Keratinocyte (primary cell): ENCODE measurements around the gene SEC61A1.

Experiments
- EZH2 ChIP-seq: IDR thresholded peaks from one replicate; pipeline ENCODE4 v1.6.1; 2012; ENCODE audit warnings: inconsistent platforms, mild to moderate bottlenecking, low read length, moderate library complexity
- TF ChIP-seq, protein P1 (sequence below), 3 experiments: IDR thresholded peaks in 1 of 3; conservative IDR thresholded peaks in 1 of 3; optimal IDR thresholded peaks in 1 of 3; 2 replicates in 2 of 3; 3 replicates in 1 of 3; pipeline versions ENCODE3 to v1.5.1; 2011; ENCODE audit warnings: low read length in 3 of 3, mild to moderate bottlenecking in 3 of 3, moderate library complexity in 2 of 3, control low read depth in 1 of 3, inconsistent platforms in 1 of 3; ENCODE audit not compliant: insufficient read depth in 2 of 3; ENCODE audit errors: extremely low read depth in 1 of 3

DNA sequence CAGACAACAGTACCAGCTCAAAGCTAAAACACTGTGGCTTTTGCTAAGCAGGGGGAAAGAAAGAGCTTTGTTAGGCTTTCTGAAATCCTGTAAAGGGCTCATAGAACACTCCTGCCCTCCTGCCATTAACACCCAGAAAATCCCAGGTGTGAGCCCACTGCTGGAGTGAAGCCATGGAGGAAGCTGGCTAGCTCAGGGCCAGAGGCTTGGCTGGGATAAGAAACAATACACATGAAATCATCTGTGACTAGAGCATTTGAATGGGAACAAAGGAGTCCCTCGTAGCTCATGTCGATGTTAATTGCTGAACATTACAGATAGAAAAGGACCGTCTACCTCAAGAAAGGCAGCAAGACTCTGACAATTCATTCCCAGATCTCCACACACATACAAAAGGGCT lies 47.9 kb downstream of the SEC61A1 start:
- TF ChIP-seq, protein P1, sequence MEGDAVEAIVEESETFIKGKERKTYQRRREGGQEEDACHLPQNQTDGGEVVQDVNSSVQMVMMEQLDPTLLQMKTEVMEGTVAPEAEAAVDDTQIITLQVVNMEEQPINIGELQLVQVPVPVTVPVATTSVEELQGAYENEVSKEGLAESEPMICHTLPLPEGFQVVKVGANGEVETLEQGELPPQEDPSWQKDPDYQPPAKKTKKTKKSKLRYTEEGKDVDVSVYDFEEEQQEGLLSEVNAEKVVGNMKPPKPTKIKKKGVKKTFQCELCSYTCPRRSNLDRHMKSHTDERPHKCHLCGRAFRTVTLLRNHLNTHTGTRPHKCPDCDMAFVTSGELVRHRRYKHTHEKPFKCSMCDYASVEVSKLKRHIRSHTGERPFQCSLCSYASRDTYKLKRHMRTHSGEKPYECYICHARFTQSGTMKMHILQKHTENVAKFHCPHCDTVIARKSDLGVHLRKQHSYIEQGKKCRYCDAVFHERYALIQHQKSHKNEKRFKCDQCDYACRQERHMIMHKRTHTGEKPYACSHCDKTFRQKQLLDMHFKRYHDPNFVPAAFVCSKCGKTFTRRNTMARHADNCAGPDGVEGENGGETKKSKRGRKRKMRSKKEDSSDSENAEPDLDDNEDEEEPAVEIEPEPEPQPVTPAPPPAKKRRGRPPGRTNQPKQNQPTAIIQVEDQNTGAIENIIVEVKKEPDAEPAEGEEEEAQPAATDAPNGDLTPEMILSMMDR (optimal IDR thresholded peaks at IDR 0.05 in 1 of 3, IDR thresholded peaks at IDR 0.05 in 1 of 3, conservative IDR thresholded peaks at IDR 0.05 in 1 of 3; ENCODE audit: extremely low read depth in 1 of 3, insufficient read depth in 2 of 3, low read length in 3 of 3) = no peak
- no peak for TF ChIP-seq EZH2
